ENCODE measurements around the gene TRDMT1.

Gene TRDMT1

GRCh38 chr10:17155826-17156225 lies 45.6 kb downstream of the TRDMT1 start:
- TF ChIP-seq GATA3 (IDR thresholded peaks at IDR 0.05; ENCODE audit: low read depth, low read length) (no peak), GATA2 (IDR thresholded peaks at IDR 0.05; ENCODE audit: low read depth, low read length) (no peak)

- TF ChIP-seq GATA3 (IDR thresholded peaks at IDR 0.05; ENCODE audit: low read depth, low read length) (no peak), GATA2 (IDR thresholded peaks at IDR 0.05; ENCODE audit: low read depth, low read length) (no peak)
Observed at GRCh38 chr10:17154116-17154515, 47.4 kb downstream of the TRDMT1 start.

DNA sequence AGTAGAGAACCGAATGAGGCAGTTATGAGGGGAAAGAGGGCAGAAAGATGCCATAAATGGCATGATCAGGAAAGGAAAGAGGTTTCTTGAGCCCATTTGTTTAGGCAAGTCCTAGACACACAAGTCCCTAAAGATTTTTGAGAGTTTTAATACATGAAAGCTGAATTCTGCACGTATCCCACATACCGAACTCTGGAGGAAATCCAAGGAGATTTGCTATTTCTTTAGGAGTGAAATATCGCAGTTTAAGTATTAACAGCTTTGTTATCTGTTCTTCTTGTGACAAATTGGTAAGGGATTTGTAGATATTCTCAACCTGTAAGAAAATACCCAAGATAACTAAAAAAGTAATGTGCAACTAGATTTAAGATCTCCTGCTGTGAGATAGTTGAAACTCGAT lies 48.2 kb downstream of the TRDMT1 start:
- TF ChIP-seq GATA2 (IDR thresholded peaks at IDR 0.05; ENCODE audit: low read depth, low read length) (no peak), GATA3 (IDR thresholded peaks at IDR 0.05; ENCODE audit: low read depth, low read length) (no peak)

DNA sequence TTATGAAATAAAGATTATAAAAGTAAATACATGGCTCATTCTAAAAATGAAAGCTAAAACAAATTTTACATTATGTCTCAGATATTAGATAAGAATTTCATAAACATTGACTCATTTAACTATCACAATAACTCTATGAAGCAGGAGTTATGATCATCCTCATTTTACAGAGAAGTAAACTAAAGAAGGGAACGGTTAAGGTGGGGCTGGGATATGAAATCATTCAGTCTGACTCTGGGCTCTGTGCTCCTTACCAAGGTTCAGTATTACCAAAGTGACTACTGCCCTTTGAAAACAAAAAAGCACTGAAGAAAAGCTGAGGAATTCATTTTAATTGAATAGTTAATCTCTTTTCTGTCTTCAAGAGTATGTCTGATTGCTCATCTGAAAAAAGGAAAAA lies 49.8 kb downstream of the TRDMT1 start:
- TF ChIP-seq GATA3 (IDR thresholded peaks at IDR 0.05; ENCODE audit: low read depth, low read length) (no peak), GATA2 (IDR thresholded peaks at IDR 0.05; ENCODE audit: low read depth, low read length) (no peak)

GRCh38 chr10:17147884-17148489 lies 53.5 kb downstream of the TRDMT1 start:
- TF ChIP-seq GATA3 (IDR thresholded peaks at IDR 0.05; ENCODE audit: low read depth, low read length) (no peak), GATA2 (IDR thresholded peaks at IDR 0.05; ENCODE audit: low read depth, low read length) (no peak)

GRCh38 chr10:17146892-17147291 lies 54.6 kb downstream of the TRDMT1 start:
- TF ChIP-seq GATA3 (IDR thresholded peaks at IDR 0.05; ENCODE audit: low read depth, low read length) (no peak), GATA2 (IDR thresholded peaks at IDR 0.05; ENCODE audit: low read depth, low read length) (no peak)

GRCh38 chr10:17145239-17145638 lies 56.2 kb downstream of the TRDMT1 start:
- TF ChIP-seq GATA3 (IDR thresholded peaks at IDR 0.05; ENCODE audit: low read depth, low read length) (no peak), GATA2 (IDR thresholded peaks at IDR 0.05; ENCODE audit: low read depth, low read length) (no peak)

DNA sequence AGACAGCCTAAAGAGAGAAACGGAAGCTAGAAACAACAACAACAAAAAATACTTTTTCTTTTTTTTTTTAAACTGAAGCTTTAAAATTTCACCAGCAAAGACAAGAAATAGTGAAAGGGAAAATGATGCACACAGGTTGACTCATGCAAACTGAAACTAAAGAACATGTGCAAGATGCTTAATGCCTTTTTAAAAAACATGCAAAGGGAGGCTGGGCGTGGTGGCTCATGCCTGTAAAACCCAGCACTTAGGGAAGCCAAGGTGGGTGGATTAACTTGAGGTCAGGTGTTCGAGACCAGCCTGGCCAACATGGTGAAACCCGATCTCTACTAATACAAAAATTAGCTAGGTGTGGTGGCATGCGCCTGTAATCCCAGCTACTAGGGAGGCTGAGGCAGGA lies 56.7 kb downstream of the TRDMT1 start:
- TF ChIP-seq GATA3 (IDR thresholded peaks at IDR 0.05; ENCODE audit: low read depth, low read length) = no peak
- no peak for TF ChIP-seq GATA2 (IDR thresholded peaks at IDR 0.05; ENCODE audit: low read depth, low read length)

GRCh38 chr10:17144032-17144431 lies 57.4 kb downstream of the TRDMT1 start:
- TF ChIP-seq GATA2 (IDR thresholded peaks at IDR 0.05; ENCODE audit: low read depth, low read length) (no peak), GATA3 (IDR thresholded peaks at IDR 0.05; ENCODE audit: low read depth, low read length) (no peak)

GRCh38 chr10:17143055-17143690 lies 58.3 kb downstream of the TRDMT1 start:
- TF ChIP-seq GATA3 (IDR thresholded peaks at IDR 0.05; ENCODE audit: low read depth, low read length) (no peak), GATA2 (IDR thresholded peaks at IDR 0.05; ENCODE audit: low read depth, low read length) (no peak)

DNA sequence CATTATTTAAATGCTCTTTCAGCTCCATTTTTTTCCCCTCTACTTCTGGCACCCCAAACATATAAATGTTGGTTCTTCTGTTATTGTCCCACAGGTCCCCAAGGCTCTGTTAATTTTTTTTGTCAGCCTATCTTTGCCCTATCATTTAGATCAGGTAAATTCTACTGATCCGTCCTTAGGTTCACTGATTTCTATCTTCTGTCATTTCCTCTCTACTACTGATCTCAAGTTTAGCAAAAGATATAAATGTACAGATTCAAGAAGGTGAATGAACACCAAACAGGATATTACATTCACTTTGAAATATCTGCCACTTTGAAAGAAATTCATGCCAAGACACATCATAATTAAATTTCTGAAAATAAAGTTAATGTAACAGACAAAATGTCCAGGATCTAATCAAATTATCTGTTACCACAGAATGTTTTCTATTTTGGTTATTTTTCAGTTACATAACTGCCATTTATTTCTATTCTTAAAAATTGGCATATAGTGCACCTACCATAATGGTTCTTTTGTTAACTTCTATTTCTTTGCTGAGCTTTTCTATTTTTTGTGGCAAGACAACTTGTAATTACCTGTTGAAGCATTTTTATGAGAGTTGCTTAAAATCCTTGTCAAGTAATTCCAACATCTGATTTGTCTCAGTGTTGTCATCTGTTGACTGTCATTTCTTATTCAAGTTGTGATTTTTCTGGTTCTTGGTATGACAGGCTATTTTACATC lies 59.8 kb downstream of the TRDMT1 start:
- no peak for TF ChIP-seq GATA3 (IDR thresholded peaks at IDR 0.05; ENCODE audit: low read depth, low read length)
- no peak for TF ChIP-seq GATA2 (IDR thresholded peaks at IDR 0.05; ENCODE audit: low read depth, low read length)

- TF ChIP-seq GATA2 (IDR thresholded peaks at IDR 0.05; ENCODE audit: low read depth, low read length) (no peak), GATA3 (IDR thresholded peaks at IDR 0.05; ENCODE audit: low read depth, low read length) (no peak)
Observed at GRCh38 chr10:17140386-17140761, 61.1 kb downstream of the TRDMT1 start.

DNA sequence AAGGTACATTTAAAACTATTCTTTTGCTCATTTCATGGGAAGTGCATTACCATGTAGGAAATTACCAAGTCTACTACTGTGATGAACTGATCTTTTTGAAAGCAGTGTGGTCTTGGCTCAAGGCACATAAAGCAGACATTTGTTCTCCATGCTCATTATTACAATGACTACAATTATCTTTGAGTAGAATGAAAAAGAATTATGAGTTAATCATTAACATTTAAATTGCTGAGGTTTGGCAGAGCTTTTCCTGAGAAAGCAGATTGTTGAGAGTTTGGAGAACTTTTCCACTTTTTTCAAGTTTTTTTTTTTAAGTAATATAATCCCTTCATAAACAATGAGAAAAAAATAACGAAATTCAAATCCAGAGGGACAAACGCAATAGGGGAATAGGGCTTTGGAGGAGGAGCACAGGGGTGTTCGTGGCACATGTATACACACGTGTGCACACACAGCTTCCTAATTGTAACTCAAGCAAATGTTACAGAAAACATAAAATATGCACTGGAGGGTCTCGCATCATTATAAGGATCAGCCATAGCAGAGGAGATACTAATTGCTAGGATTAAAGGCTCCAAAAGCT lies 62.9 kb downstream of the TRDMT1 start:
- TF ChIP-seq GATA3 (IDR thresholded peaks at IDR 0.05; ENCODE audit: low read depth, low read length) (no peak), GATA2 (IDR thresholded peaks at IDR 0.05; ENCODE audit: low read depth, low read length) (no peak)

DNA sequence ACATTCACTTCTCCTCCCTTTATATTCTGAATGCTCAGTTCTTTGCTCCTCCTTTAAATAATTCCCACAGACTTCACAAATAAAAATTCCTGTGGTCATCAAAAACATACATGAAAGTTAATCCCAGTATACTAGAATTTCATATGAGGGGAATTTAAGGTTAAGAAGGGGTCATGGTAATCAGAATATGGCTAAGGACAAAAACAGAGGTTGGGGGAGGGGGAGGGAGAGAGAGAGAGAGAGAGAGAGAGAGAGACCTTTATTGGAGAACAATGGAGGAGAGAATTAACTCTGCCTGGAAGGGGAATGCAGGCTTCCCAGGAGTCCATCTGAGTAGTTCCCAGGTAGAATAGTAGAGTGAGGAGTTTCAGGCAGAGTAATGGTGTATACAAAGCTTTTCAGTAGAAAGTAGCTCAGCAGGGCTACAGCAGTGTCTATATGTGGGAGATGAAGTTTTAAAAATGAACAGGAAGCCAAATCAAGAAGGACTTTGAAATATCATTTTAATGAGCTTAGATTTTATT lies 66.7 kb downstream of the TRDMT1 start:
- TF ChIP-seq GATA2 (IDR thresholded peaks at IDR 0.05; ENCODE audit: low read depth, low read length) (no peak), GATA3 (IDR thresholded peaks at IDR 0.05; ENCODE audit: low read depth, low read length) (no peak)

Data from SH-SY5Y (cell line).